GM12872 (cell line): ENCODE results near the gene NCKAP5L.

Experiments
- CTCF ChIP-seq: IDR thresholded peaks from 3 replicates; pipeline ENCODE4 v1.5.1; 2011; ENCODE audit warnings: low read depth, mild to moderate bottlenecking, low read length, moderate library complexity; ENCODE audit not compliant: insufficient read depth

NCKAP5L gene

DNA sequence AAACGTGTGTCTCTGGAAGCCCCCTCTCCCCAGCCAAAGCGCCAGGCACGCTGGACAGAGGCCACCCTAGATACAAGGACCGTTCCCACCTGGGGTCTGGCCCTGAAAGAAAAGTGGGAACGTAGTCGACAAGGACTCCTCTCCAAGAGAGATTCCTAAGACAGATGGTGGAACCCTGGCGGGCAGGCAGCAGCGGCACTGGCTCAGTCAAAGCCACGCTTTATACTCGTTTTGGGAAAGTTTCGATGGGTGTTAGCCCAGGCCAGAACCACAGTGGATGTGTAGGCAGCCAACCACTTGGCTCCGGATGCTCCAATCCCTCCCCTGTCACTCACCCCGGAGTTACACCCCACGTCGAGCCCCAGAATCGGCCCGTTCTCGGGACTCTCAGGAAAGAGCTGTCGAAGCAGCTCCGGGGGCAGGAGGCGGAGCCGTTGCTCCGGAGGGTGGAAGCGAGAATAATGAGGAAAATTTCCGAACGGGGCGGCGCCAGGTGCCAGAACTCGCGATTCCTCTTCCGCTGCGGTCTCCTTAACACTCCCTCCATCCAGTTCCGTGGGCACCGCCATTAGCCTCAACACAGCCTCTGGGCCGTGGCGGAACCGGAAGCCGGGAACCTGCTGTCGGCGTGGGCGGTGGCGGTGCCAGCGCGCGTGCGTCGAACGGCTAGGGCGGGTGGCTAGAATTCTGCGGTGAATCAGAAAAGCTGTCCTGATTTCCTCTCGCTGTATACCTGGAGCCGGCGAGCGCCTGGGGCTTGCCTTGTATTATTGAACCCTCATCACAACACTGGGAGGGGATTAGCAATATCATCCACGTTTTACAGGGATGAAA lies 14.5 kb upstream of the NCKAP5L start, which contains the start of gene BCDIN3D:
BCDIN3D (minus strand) TSS at position 588 of the 834 bp plus-strand sequence; CDS start at position 569, 19 bp downstream.
- no peak for TF ChIP-seq CTCF

GRCh38 chr12:49838973-49839633 lies 10.9 kb upstream of the NCKAP5L start:
- TF ChIP-seq CTCF, result peak; percentile 76

GRCh38 chr12:49832836-49833421 lies 4.7 kb upstream of the NCKAP5L start:
- no peak for TF ChIP-seq CTCF

GRCh38 chr12:49831717-49832116 lies 3.5 kb upstream of the NCKAP5L start:
- TF ChIP-seq CTCF, result no peak

GRCh38 chr12:49827401-49828099 lies 663 bp downstream of the NCKAP5L start:
- no peak for TF ChIP-seq CTCF

GRCh38 chr12:49827051-49827400 lies 1.2 kb downstream of the NCKAP5L start:
- no peak for TF ChIP-seq CTCF

DNA sequence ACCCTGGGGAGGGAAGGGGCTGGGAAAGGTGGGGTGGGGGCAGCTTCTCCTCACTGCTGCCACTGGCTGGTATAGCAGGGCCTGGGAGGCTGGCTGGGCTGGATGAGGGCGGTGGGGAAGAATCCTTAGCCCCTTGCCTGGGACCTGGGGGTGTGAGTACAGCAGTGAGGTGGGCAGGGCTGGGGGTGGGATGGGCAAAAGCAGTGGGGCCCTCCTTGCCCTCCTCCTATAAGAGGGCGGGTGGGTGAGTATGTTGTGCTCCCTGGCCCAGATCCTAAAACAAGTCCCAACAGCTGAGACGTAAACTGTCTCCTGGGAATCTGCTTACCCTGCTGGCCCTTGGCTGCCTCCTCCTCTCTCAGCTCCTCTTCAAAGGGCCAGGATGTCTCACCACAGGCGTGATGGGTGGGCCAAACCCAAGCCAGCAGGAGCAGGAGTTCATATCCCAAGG lies 2.2 kb downstream of the NCKAP5L start:
- no peak for TF ChIP-seq CTCF
